ENCODE results near the gene POLDIP3. TPM values are rescaled to one million over a fixed set of nuclear protein-coding genes. Genes with fewer than 3 reads are reported as not detected.
A peak's percentile ranks its signal among the peaks of the same experiment; 100 is the strongest.

The POLDIP3 gene
- total RNA-seq, 1 donor from 2014 or later = 82.4 TPM

GRCh38 chr22:42636506-42636905, 21.8 kb upstream of the POLDIP3 start:
- Mint-ChIP-seq H3K4me1 (ENCODE audit: low read depth) (no peaks in the 10 kb centered on the region), H3K4me3 (ENCODE audit: low read depth) (no peak overlapping the region), H3K36me3 (ENCODE audit: insufficient read depth) (peaks cover 6% of the 10 kb centered on the region), H3K9me3 (ENCODE audit: low read depth) (no peaks in the 10 kb centered on the region), H3K27ac (no peak overlapping the region), H3K27me3 (no peaks in the 10 kb centered on the region)
- DNase-seq (ENCODE audit: low spot score, unreplicated experiment) = no peak
- TF ChIP-seq CTCF (IDR thresholded peaks at IDR 0.05; ENCODE audit: unreplicated experiment) = no peak

GRCh38 chr22:42635531-42635930, 20.8 kb upstream of the POLDIP3 start:
- H3K9me3 Mint-ChIP-seq (ENCODE audit: low read depth) = no peaks in the 10 kb centered on the region
- no peaks in the 10 kb centered on the region for H3K27me3 Mint-ChIP-seq
- H3K4me3 Mint-ChIP-seq (ENCODE audit: low read depth) = no peak overlapping the region
- DNase-seq (ENCODE audit: low spot score, unreplicated experiment) = no peak
- no peak for TF ChIP-seq CTCF (IDR thresholded peaks at IDR 0.05; ENCODE audit: unreplicated experiment)
- peaks cover 6% of the 10 kb centered on the region for H3K36me3 Mint-ChIP-seq (ENCODE audit: insufficient read depth)
- no peaks in the 10 kb centered on the region for H3K4me1 Mint-ChIP-seq (ENCODE audit: low read depth)
- H3K27ac Mint-ChIP-seq = peak overlapping the region; percentile 20

- Mint-ChIP-seq H3K27me3 (no peaks in the 10 kb centered on the region), H3K27ac (no peak overlapping the region), H3K4me1 (ENCODE audit: low read depth) (no peaks in the 10 kb centered on the region), H3K4me3 (ENCODE audit: low read depth) (no peak overlapping the region), H3K9me3 (ENCODE audit: low read depth) (no peaks in the 10 kb centered on the region), H3K36me3 (ENCODE audit: insufficient read depth) (peaks cover 9% of the 10 kb centered on the region)
- DNase-seq (ENCODE audit: low spot score, unreplicated experiment) = no peak
- no peak for TF ChIP-seq CTCF (IDR thresholded peaks at IDR 0.05; ENCODE audit: unreplicated experiment)
Measured at GRCh38 chr22:42633013-42633412, 18.3 kb upstream of the POLDIP3 start.

- TF ChIP-seq CTCF (IDR thresholded peaks at IDR 0.05; ENCODE audit: unreplicated experiment) = peak; percentile 40
- Mint-ChIP-seq H3K27ac (no peak overlapping the region), H3K36me3 (ENCODE audit: insufficient read depth) (peaks cover 9% of the 10 kb centered on the region), H3K27me3 (no peaks in the 10 kb centered on the region), H3K9me3 (ENCODE audit: low read depth) (no peaks in the 10 kb centered on the region), H3K4me1 (ENCODE audit: low read depth) (no peaks in the 10 kb centered on the region), H3K4me3 (ENCODE audit: low read depth) (no peak overlapping the region)
- DNase-seq (ENCODE audit: low spot score, unreplicated experiment) = no peak
Measured at GRCh38 chr22:42632096-42632495, 17.4 kb upstream of the POLDIP3 start.

- TF ChIP-seq CTCF (IDR thresholded peaks at IDR 0.05; ENCODE audit: unreplicated experiment) = no peak
- Mint-ChIP-seq H3K9me3 (ENCODE audit: low read depth) (no peaks in the 10 kb centered on the region), H3K4me3 (ENCODE audit: low read depth) (no peak overlapping the region), H3K4me1 (ENCODE audit: low read depth) (no peaks in the 10 kb centered on the region), H3K36me3 (ENCODE audit: insufficient read depth) (peaks cover 9% of the 10 kb centered on the region), H3K27ac (no peak overlapping the region), H3K27me3 (no peaks in the 10 kb centered on the region)
- DNase-seq (ENCODE audit: low spot score, unreplicated experiment) = no peak
Measured at GRCh38 chr22:42630901-42631602, 16.4 kb upstream of the POLDIP3 start.

Measured in progenitor cell of endocrine pancreas (in vitro differentiated cells).